Common myeloid progenitor, CD34-positive (primary cell): ENCODE measurements around the gene IMPDH2.

ENCODE experiments used
- CTCF ChIA-PET: fragments of 350-600 bp; sonication (Branson Sonifier 250); formaldehyde crosslinking; loops from one replicate; lab custom pipeline; 2021; ENCODE audit warnings: antibody characterized with exemption; lab: Charles Lee
- POLR2A ChIA-PET: fragments of 350-600 bp; sonication (Branson Sonifier 250); formaldehyde crosslinking; loops from one replicate; lab custom pipeline; 2021; ENCODE audit warnings: antibody characterized with exemption; lab: Charles Lee
- DNase-seq, 3 donors: peaks; one replicate each; pipeline versions ENCODE4 v3.0.0 to v3.0.0-alpha.2; 2013
- H3K27ac ChIP-seq, 2 experiments: 1 replicate in 1 of 2; 2 replicates in 1 of 2; pipeline ENCODE4 v1.7.0; 2013; ENCODE audit warnings: inconsistent platforms in 2 of 2, low read length in 2 of 2, mild to moderate bottlenecking in 2 of 2, low read depth in 1 of 2, moderate library complexity in 1 of 2; ENCODE audit not compliant: severe bottlenecking in 2 of 2, insufficient read depth in 1 of 2, poor library complexity in 1 of 2
- H3K27me3 ChIP-seq, 5 experiments: replicated peaks in 2 of 5; 1 replicate in 3 of 5; 2 replicates in 2 of 5; pipeline versions ENCODE4 v1.6.1 to v1.7.0; 2013; ENCODE audit warnings: low read length in 4 of 5, mild to moderate bottlenecking in 2 of 5, moderate library complexity in 2 of 5, inconsistent platforms in 1 of 5; ENCODE audit not compliant: insufficient read depth in 5 of 5, control insufficient read depth in 4 of 5
- H3K36me3 ChIP-seq, 4 experiments: 1 replicate in 2 of 4; 2 replicates in 2 of 4; pipeline versions ENCODE4 v1.6.1 to v1.7.0; 2013; ENCODE audit warnings: low read length in 3 of 4, control low read depth in 1 of 4, mild to moderate bottlenecking in 1 of 4; ENCODE audit not compliant: control insufficient read depth in 4 of 4, insufficient read depth in 4 of 4
- H3K4me1 ChIP-seq, 4 experiments: 1 replicate in 3 of 4; 2 replicates in 1 of 4; pipeline versions ENCODE4 v1.6.1 to v1.7.1; 2013; ENCODE audit warnings: low read length in 3 of 4, mild to moderate bottlenecking in 3 of 4, control low read depth in 1 of 4, inconsistent platforms in 1 of 4, moderate library complexity in 1 of 4; ENCODE audit not compliant: control insufficient read depth in 4 of 4, insufficient read depth in 4 of 4; ENCODE audit errors: control extremely low read depth in 1 of 4
- H3K4me3 ChIP-seq, 7 experiments: 1 replicate in 4 of 7; 2 replicates in 3 of 7; pipeline versions ENCODE4 v1.5.1 to v1.7.0; 2013; ENCODE audit warnings: mild to moderate bottlenecking in 7 of 7, low read length in 6 of 7, moderate library complexity in 6 of 7, inconsistent platforms in 2 of 7, low read depth in 2 of 7, control low read depth in 1 of 7; ENCODE audit not compliant: insufficient read depth in 4 of 7, control insufficient read depth in 1 of 7; ENCODE audit errors: extremely low read depth in 1 of 7
- H3K9me3 ChIP-seq, 5 experiments: 1 replicate in 4 of 5; 2 replicates in 1 of 5; pipeline versions ENCODE4 v1.6.1 to v1.7.1; 2013; ENCODE audit warnings: low read length in 4 of 5, mild to moderate bottlenecking in 2 of 5, inconsistent platforms in 1 of 5, low read depth in 1 of 5, moderate library complexity in 1 of 5; ENCODE audit not compliant: control insufficient read depth in 4 of 5, insufficient read depth in 2 of 5; ENCODE audit errors: control extremely low read depth in 1 of 5
- WGBS: methylation state at CpG from one replicate; pipeline ENCODE4 v1.1.5; 2013; ENCODE audit not compliant: insufficient coverage; 5-methylcytosine and 5-hydroxymethylcytosine counted together

Gene IMPDH2

GRCh38 chr3:49007771-49008528 is 21.2 kb downstream of the IMPDH2 start:
- Histone ChIP-seq H3K27ac (peak overlapping the region; percentile 85 to 94), H3K27me3 (no peaks in the 10 kb centered on the region), H3K9me3 (no peaks in the 10 kb centered on the region), H3K4me3 (peak overlapping the region; percentile 45 to 87 (median 83)), H3K36me3 (peaks cover 3 to 27% (median 23%) of the 10 kb centered on the region in 4 experiments), H3K4me1 (peaks cover 1 to 23% (median 23%) of the 10 kb centered on the region in 4 experiments)
- CTCF ChIA-PET, result interaction anchor here (0.9 to 19.2 kb wide), 4 partner anchors 10 to 26 kb away, joined by 3 to 386 read pairs (median 48); partner anchors contain the start of genes DALRD3, IMPDH2, NDUFAF3 and P4HTM
- POLR2A ChIA-PET, result interaction anchor here (0.5 to 4.4 kb wide), 8 partner anchors 10 to 710 kb away, joined by 5 to 69 read pairs (median 8); partner anchors contain the start of genes ARIH2, DALRD3, IMPDH2 and NDUFAF3
- WGBS, result 28% methylated on average over 27 of the region's 41 CpGs
- peak; percentile 76 to 91 (median 88) for DNase-seq

- peak within 1 kb of the TSS; percentile 85 to 94 for H3K27ac ChIP-seq
- H3K27me3 ChIP-seq, result no peaks in the 10 kb centered on the region
- peak within 1 kb of the TSS; percentile 58 to 87 (median 83) for H3K4me3 ChIP-seq
- peak; percentile 97 to 99 (median 99) for DNase-seq
- POLR2A ChIA-PET, result interaction anchor here (0.6 to 4.4 kb wide), 8 partner anchors 10 to 126 kb away, joined by 4 to 69 read pairs (median 8); partner anchors contain the start of genes ARIH2, DALRD3, IMPDH2 and NDUFAF3
- H3K36me3 ChIP-seq, result peaks cover 3 to 25% (median 16%) of the 10 kb centered on the region in 4 experiments
- no peaks in the 10 kb centered on the region for H3K9me3 ChIP-seq
- 0% methylated on average over 45 of the region's 65 CpGs for WGBS
- peaks cover 1 to 23% (median 23%) of the 10 kb centered on the region in 4 experiments for H3K4me1 ChIP-seq
- CTCF ChIA-PET, result interaction anchor here (0.7 to 19.2 kb wide), 5 partner anchors 11 to 112 kb away, joined by 3 to 386 read pairs (median 3); partner anchors contain the start of genes DALRD3, IMPDH2, NDUFAF3 and P4HTM
These were observed 22.0 kb downstream of the IMPDH2 start, which contains the start of gene WDR6 for GRCh38 chr3:49007068-49007770. WDR6 (plus strand) TSS chr3:49007391; CDS start chr3:49007432, 41 bp downstream.

DNA sequence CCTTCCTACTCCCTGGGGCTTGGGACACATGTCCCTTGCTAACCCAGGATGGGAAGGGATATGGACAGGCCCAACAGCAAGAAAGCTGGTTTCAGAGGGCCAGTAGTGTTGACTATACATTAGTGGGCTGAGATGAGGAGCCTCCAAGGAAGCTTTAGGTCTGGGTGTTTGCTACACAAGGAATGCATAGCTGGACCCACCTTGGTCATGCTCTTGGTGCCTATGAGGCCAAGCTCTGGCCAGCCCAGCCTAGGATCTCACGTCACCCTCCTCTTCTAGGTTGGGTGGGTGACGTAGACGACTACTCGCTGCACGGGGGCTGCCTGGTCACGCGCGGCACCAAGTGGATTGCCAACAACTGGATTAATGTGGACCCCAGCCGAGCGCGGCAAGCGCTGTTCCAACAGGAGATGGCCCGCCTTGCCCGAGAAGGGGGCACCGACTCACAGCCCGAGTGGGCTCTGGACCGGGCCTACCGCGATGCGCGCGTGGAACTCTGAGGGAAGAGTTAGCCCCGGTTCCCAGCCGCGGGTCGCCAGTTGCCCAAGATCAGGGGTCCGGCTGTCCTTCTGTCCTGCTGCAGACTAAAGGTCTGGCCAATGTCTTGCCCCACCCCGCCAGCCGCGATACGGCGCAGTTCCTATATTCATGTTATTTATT is 22.7 kb downstream of the IMPDH2 start:
- no peaks in the 10 kb centered on the region for H3K27me3 ChIP-seq
- DNase-seq, result peak in 2 of 3 donors; percentile 60 to 73
- peaks cover 1 to 23% (median 23%) of the 10 kb centered on the region in 4 experiments for H3K4me1 ChIP-seq
- H3K4me3 ChIP-seq, result peak overlapping the region; percentile 58 to 87 (median 83)
- peaks cover 0 to 20% (median 9%) of the 10 kb centered on the region in 4 experiments for H3K36me3 ChIP-seq
- H3K27ac ChIP-seq, result peak overlapping the region in 1 of 2 experiments; percentile 94
- H3K9me3 ChIP-seq, result no peaks in the 10 kb centered on the region
- ChIA-PET POLR2A (interaction anchor here (0.6 to 4.4 kb wide), 9 partner anchors 9 to 127 kb away, joined by 3 to 69 read pairs (median 8); partner anchors contain the start of genes ARIH2, DALRD3, IMPDH2 and NDUFAF3), CTCF (interaction anchor here (0.7 to 19.2 kb wide), 7 partner anchors 12 to 1331 kb away, joined by 3 to 386 read pairs (median 3); partner anchors contain the start of genes DALRD3, IMPDH2, NDUFAF3 and P4HTM)
- 2% methylated on average over 28 of the region's 32 CpGs for WGBS

DNA sequence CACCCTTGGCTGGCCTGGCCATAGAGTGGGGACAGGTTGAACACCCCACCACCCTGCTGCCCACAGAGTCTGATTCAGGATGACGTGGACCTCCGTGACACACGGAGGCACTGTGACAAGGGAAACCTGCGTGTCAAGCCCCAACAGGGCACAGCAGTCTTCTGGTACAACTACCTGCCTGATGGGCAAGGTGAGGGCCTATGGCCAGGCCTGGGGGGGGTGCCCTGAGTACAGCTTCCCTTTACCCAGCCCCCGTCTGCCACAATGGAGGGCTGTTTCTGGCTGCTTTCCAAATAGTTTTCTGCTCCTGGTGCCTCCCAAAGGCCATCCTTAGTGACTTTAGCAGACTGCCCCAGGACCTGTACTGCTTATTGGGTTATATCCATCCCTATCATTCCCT is 23.2 kb downstream of the IMPDH2 start:
- 90% methylated on average over 2 of the region's 5 CpGs for WGBS
- no peaks in the 10 kb centered on the region for H3K27me3 ChIP-seq
- ChIA-PET CTCF (interaction anchor here (0.9 to 19.2 kb wide), 4 partner anchors 12 to 1332 kb away, joined by 3 to 386 read pairs (median 48); partner anchors contain the start of genes DALRD3, NDUFAF3 and P4HTM), POLR2A (interaction anchor here (2.1 to 4.4 kb wide), 4 partner anchors 9 to 88 kb away, joined by 8 to 69 read pairs (median 26); partner anchors contain the start of genes NDUFAF3, P4HTM and QRICH1)
- H3K4me1 ChIP-seq, result peaks cover 1 to 23% (median 23%) of the 10 kb centered on the region in 4 experiments
- peaks cover 0 to 16% (median 6%) of the 10 kb centered on the region in 4 experiments for H3K36me3 ChIP-seq
- peak overlapping the region in 1 of 2 experiments; percentile 94 for H3K27ac ChIP-seq
- DNase-seq, result no peak
- H3K4me3 ChIP-seq, result peak overlapping the region in 5 of 7 experiments; percentile 77 to 87 (median 84)
- no peaks in the 10 kb centered on the region for H3K9me3 ChIP-seq

DNA sequence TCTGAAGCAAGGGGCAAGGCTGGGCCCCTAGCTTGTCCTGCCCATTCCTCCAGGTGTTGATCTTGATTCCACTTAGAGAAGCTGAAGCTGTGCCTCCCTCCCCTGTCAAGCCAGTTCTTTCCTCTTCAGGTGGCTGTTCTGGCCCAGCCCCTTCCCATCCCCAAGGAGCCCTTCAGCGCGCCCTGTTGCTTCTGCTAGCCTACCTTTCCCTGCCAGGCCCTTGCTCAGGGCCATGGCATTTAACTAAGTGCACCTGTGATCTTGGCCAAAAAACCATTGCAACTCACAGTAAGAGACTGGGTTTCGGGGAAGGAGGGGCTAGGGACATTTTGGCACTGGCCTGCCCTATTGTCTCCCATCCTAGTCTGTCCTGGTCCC is 23.9 kb downstream of the IMPDH2 start:
- H3K27me3 ChIP-seq, result no peaks in the 10 kb centered on the region
- CTCF ChIA-PET, result interaction anchor here (6.1 to 19.2 kb wide), 2 partner anchors 13 to 14 kb away, joined by 94 to 386 read pairs; partner anchors contain the start of genes DALRD3, NDUFAF3 and P4HTM
- peaks cover 0 to 16% (median 6%) of the 10 kb centered on the region in 4 experiments for H3K36me3 ChIP-seq
- no peak overlapping the region for H3K4me3 ChIP-seq
- H3K27ac ChIP-seq, result no peak overlapping the region
- POLR2A ChIA-PET, result interaction anchor here (4.4 kb wide), 1 partner anchor 15 kb away, joined by 69 read pairs; the partner anchor contains the start of gene P4HTM
- DNase-seq, result no peak
- WGBS, result 100% methylated on average over 1 of the region's 3 CpGs
- H3K9me3 ChIP-seq, result no peaks in the 10 kb centered on the region
- H3K4me1 ChIP-seq, result peaks cover 1 to 23% (median 23%) of the 10 kb centered on the region in 4 experiments
